Cardiac muscle cell (in vitro differentiated cells and primary cell): ENCODE data around the gene EIF1AD. TPM values are rescaled to one million over a fixed set of nuclear protein-coding genes. Genes with fewer than 3 reads are reported as not detected.
"Not testable (repeated sequence)": the region's sequence is repeated elsewhere in the genome, so short reads cannot be mapped to it uniquely, and the experiment has no call there.

Source experiments
- DNase-seq, 2 donors: peaks; one replicate each; pipeline versions ENCODE4 v3.0.0 to v3.0.0-alpha.2; 2010 to 2017; ENCODE audit warnings: low read depth in 1 of 2, low spot score in 1 of 2
- H3K27ac ChIP-seq: fragments of 200-600 bp; sonication (generic); 2 replicates; pipeline ENCODE4 v1.5.1; 2016
- H3K27me3 ChIP-seq: fragments of 200-600 bp; sonication (generic); 2 replicates; pipeline ENCODE4 v1.6.0; 2016; ENCODE audit warnings: control low read depth
- H3K36me3 ChIP-seq: fragments of 200-600 bp; sonication (generic); 2 replicates; pipeline ENCODE4 v1.5.1; 2016; ENCODE audit warnings: control low read depth
- H3K4me1 ChIP-seq: fragments of 200-600 bp; sonication (generic); 2 replicates; pipeline ENCODE4 v1.8.1; 2017; ENCODE audit warnings: low read depth, mild to moderate bottlenecking, mixed run types
- H3K4me3 ChIP-seq: fragments of 200-600 bp; sonication (generic); 2 replicates; pipeline ENCODE4 v1.5.1; 2016; ENCODE audit warnings: mild to moderate bottlenecking
- H3K9me3 ChIP-seq: fragments of 200-600 bp; sonication (generic); 2 replicates; pipeline ENCODE4 v1.5.1; 2017; ENCODE audit warnings: low read depth, mild to moderate bottlenecking, control low read depth
- polyA plus RNA-seq: library from polyadenylated mRNA; unstranded; fragments of >200 nt; fragmentation: Nextera tagmentation; extraction: Ambion mirVana; gene quantifications from 2 replicates; pipeline ENCODE4 v1.2.1, GENCODE V29; 2016
- total RNA-seq: library from RNA; depleted of rRNA; stranded (reverse); fragments of >200 nt; gene quantifications from 2 replicates; pipeline ENCODE4 v1.2.3, GENCODE V29; 2016
- TF ChIP-seq, protein P1 (sequence below): IDR thresholded peaks from 2 replicates; pipeline ENCODE4 v1.5.1; 2012; ENCODE audit warnings: low read depth, mild to moderate bottlenecking, low read length

The EIF1AD gene
- total and polyA plus RNA-seq, 2 experiments from 2014 or later = 24.6 to 36.8 TPM

GRCh38 chr11:65953471-65953870, 48.5 kb downstream of the EIF1AD start:
- Histone ChIP-seq H3K9me3 (no peaks in the 10 kb centered on the region), H3K27me3 (no peaks in the 10 kb centered on the region), H3K36me3 (no peaks in the 10 kb centered on the region), H3K4me3 (no peak overlapping the region), H3K27ac (no peak overlapping the region), H3K4me1 (no peaks in the 10 kb centered on the region)
- TF ChIP-seq, protein P1, sequence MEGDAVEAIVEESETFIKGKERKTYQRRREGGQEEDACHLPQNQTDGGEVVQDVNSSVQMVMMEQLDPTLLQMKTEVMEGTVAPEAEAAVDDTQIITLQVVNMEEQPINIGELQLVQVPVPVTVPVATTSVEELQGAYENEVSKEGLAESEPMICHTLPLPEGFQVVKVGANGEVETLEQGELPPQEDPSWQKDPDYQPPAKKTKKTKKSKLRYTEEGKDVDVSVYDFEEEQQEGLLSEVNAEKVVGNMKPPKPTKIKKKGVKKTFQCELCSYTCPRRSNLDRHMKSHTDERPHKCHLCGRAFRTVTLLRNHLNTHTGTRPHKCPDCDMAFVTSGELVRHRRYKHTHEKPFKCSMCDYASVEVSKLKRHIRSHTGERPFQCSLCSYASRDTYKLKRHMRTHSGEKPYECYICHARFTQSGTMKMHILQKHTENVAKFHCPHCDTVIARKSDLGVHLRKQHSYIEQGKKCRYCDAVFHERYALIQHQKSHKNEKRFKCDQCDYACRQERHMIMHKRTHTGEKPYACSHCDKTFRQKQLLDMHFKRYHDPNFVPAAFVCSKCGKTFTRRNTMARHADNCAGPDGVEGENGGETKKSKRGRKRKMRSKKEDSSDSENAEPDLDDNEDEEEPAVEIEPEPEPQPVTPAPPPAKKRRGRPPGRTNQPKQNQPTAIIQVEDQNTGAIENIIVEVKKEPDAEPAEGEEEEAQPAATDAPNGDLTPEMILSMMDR = no peak
- DNase-seq = no peak

- TF ChIP-seq, protein P1 = no peak
- H3K36me3 ChIP-seq = no peaks in the 10 kb centered on the region
- no peak overlapping the region for H3K27ac ChIP-seq
- no peak for DNase-seq
- H3K4me1 ChIP-seq = no peaks in the 10 kb centered on the region
- no peak overlapping the region for H3K4me3 ChIP-seq
- no peaks in the 10 kb centered on the region for H3K27me3 ChIP-seq
- no peaks in the 10 kb centered on the region for H3K9me3 ChIP-seq
Observed at GRCh38 chr11:65952052-65952521, 49.9 kb downstream of the EIF1AD start.

DNA sequence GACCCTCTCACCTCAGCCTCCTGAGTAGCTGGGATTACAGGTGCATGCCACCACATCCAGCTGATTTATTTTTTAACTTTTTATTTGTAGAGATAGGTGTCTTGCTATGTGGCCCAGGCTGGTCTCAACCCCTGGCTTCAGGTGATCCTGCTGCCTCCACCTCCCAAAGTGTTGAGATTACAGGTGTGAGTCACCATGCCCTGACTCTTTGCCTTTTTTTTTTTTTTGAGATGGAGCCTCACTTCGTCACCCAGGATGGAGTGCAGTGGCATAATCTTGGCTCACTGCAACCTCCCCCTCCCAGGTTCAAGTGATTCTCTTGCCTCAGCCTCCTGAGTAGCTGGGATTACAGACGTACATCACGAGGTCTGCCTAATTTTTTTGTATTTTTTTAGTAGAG, 50.3 kb downstream of the EIF1AD start:
- not testable (repeated sequence) for DNase-seq, H3K9me3 ChIP-seq, H3K4me1 ChIP-seq, H3K27me3 ChIP-seq, H3K27ac ChIP-seq, H3K4me3 ChIP-seq, H3K36me3 ChIP-seq

DNA sequence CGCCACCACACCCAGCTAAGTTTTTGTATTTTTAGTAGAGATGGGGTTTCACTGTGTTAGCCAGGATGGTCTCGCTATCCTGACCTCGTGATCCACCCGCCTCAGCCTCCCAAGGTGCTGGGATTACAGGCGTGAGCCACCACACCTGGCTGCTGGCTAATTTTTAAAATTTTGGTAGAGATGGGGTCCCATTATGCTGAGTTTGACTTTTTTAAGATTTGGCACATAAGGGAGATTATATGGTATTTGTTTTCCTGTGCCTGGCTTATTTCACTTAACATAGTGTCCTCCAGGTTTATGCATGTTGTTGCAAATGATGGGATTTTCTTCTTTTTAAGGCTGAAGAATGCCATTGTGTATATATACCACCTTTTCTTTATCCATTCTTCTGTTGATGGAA, 51.2 kb downstream of the EIF1AD start:
- H3K9me3 ChIP-seq, DNase-seq, H3K27me3 ChIP-seq, H3K36me3 ChIP-seq, H3K4me3 ChIP-seq, H3K27ac ChIP-seq, H3K4me1 ChIP-seq: not testable (repeated sequence)

- no peak for DNase-seq
- TF ChIP-seq, protein P1 = no peak
- Histone ChIP-seq H3K27ac (no peak overlapping the region), H3K27me3 (no peaks in the 10 kb centered on the region), H3K36me3 (no peaks in the 10 kb centered on the region), H3K9me3 (no peaks in the 10 kb centered on the region), H3K4me3 (no peak overlapping the region), H3K4me1 (no peaks in the 10 kb centered on the region)
Observed at GRCh38 chr11:65947603-65948125, 54.3 kb downstream of the EIF1AD start.

GRCh38 chr11:65947133-65947532, 54.8 kb downstream of the EIF1AD start:
- TF ChIP-seq, protein P1 = no peak
- H3K4me1 ChIP-seq = no peaks in the 10 kb centered on the region
- DNase-seq = no peak
- no peaks in the 10 kb centered on the region for H3K27me3 ChIP-seq
- H3K36me3 ChIP-seq = no peaks in the 10 kb centered on the region
- no peaks in the 10 kb centered on the region for H3K9me3 ChIP-seq
- no peak overlapping the region for H3K4me3 ChIP-seq
- H3K27ac ChIP-seq = no peak overlapping the region

DNA sequence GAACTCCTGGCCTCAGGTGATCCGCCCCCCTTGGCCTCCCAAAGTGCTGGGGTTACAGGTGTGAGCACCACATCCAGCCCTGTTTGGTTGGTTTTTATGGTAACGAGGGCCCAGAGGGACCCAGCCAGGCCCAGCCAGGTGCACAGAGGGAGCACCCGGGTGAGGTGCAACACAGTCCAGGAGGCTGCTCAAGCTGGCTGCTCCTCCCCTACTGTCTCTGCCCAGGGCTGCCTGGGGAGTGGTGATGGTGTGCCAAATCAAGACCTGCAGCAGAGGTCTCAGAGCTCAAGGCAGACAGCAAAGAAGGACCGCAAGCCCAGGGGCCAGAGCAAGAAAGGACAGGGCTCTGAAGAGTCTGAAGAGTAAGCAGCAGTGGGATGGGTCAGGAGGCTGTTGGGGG, 55.3 kb downstream of the EIF1AD start:
- Histone ChIP-seq H3K4me3 (no peak overlapping the region), H3K4me1 (no peaks in the 10 kb centered on the region), H3K9me3 (no peaks in the 10 kb centered on the region), H3K27me3 (no peaks in the 10 kb centered on the region), H3K36me3 (no peaks in the 10 kb centered on the region), H3K27ac (no peak overlapping the region)
- no peak for DNase-seq
- TF ChIP-seq, protein P1 = no peak
